ENCODE measurements around the gene LPAR6. TPM values are rescaled to one million over a fixed set of nuclear protein-coding genes. Genes with fewer than 3 reads are reported as not detected.

The LPAR6 gene
- total and polyA plus RNA-seq, 2 of the 13 experiments (the other 11 are each of a cell fraction or from before 2014, with no cell fraction given), result 24.4 to 149 TPM

GRCh38 chr13:48397744-48398143, 15.2 kb downstream of the LPAR6 start (continued):
- TF ChIP-seq ZKSCAN1 (IDR thresholded peaks at IDR 0.05; ENCODE audit: low read length), result no peak
- TF ChIP-seq STAT5B (CRISPR knock-in tag; IDR thresholded peaks at IDR 0.05), result no peak
- no peak for TF ChIP-seq HMG20B (CRISPR knock-in tag; conservative IDR thresholded peaks at IDR 0.05)
- 0 out of 2 replicates have a peak, but pooled peaks have one; percentile 51 for TF ChIP-seq ZNF205 (CRISPR knock-in tag; IDR thresholded peaks at IDR 0.05)
- TF ChIP-seq HOXD1 (CRISPR knock-in tag; IDR thresholded peaks at IDR 0.05), result no peak
- peak; percentile 65 for TF ChIP-seq ISL2 (CRISPR knock-in tag; IDR thresholded peaks at IDR 0.05)
- TF ChIP-seq ARHGAP35 (CRISPR knock-in tag; IDR thresholded peaks at IDR 0.05; ENCODE audit: borderline replicate concordance), result no peak
- no peak for TF ChIP-seq ZNF253 (CRISPR knock-in tag; IDR thresholded peaks at IDR 0.05; ENCODE audit: borderline replicate concordance)
- TF ChIP-seq ATAD3A (CRISPR knock-in tag; IDR thresholded peaks at IDR 0.05), result no peak
- TF ChIP-seq, protein P1, sequence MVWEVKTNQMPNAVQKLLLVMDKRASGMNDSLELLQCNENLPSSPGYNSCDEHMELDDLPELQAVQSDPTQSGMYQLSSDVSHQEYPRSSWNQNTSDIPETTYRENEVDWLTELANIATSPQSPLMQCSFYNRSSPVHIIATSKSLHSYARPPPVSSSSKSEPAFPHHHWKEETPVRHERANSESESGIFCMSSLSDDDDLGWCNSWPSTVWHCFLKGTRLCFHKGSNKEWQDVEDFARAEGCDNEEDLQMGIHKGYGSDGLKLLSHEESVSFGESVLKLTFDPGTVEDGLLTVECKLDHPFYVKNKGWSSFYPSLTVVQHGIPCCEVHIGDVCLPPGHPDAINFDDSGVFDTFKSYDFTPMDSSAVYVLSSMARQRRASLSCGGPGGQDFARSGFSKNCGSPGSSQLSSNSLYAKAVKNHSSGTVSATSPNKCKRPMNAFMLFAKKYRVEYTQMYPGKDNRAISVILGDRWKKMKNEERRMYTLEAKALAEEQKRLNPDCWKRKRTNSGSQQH (CRISPR knock-in tag; IDR thresholded peaks at IDR 0.05; ENCODE audit: low read depth), result no peak
- TF ChIP-seq ZNF841 (CRISPR knock-in tag; IDR thresholded peaks at IDR 0.05; ENCODE audit: borderline replicate concordance), result no peak
- TF ChIP-seq FOXA3 (CRISPR knock-in tag; IDR thresholded peaks at IDR 0.05), result peak; percentile 47; the same call in 1 of the 2 replicates
- TF ChIP-seq KDM3A (CRISPR knock-in tag; IDR thresholded peaks at IDR 0.05; ENCODE audit: low read depth), result no peak
- TF ChIP-seq CENPX (CRISPR knock-in tag; IDR thresholded peaks at IDR 0.05), result no peak
- TF ChIP-seq ZNF609 (CRISPR knock-in tag; IDR thresholded peaks at IDR 0.05; ENCODE audit: borderline replicate concordance), result no peak
- TF ChIP-seq ZNF33A (CRISPR knock-in tag; IDR thresholded peaks at IDR 0.05; ENCODE audit: borderline replicate concordance), result no peak
- TF ChIP-seq, protein P2, sequence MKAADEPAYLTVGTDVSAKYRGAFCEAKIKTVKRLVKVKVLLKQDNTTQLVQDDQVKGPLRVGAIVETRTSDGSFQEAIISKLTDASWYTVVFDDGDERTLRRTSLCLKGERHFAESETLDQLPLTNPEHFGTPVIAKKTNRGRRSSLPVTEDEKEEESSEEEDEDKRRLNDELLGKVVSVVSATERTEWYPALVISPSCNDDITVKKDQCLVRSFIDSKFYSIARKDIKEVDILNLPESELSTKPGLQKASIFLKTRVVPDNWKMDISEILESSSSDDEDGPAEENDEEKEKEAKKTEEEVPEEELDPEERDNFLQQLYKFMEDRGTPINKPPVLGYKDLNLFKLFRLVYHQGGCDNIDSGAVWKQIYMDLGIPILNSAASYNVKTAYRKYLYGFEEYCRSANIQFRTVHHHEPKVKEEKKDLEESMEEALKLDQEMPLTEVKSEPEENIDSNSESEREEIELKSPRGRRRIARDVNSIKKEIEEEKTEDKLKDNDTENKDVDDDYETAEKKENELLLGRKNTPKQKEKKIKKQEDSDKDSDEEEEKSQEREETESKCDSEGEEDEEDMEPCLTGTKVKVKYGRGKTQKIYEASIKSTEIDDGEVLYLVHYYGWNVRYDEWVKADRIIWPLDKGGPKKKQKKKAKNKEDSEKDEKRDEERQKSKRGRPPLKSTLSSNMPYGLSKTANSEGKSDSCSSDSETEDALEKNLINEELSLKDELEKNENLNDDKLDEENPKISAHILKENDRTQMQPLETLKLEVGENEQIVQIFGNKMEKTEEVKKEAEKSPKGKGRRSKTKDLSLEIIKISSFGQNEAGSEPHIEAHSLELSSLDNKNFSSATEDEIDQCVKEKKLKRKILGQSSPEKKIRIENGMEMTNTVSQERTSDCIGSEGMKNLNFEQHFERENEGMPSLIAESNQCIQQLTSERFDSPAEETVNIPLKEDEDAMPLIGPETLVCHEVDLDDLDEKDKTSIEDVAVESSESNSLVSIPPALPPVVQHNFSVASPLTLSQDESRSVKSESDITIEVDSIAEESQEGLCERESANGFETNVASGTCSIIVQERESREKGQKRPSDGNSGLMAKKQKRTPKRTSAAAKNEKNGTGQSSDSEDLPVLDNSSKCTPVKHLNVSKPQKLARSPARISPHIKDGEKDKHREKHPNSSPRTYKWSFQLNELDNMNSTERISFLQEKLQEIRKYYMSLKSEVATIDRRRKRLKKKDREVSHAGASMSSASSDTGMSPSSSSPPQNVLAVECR (CRISPR knock-in tag; IDR thresholded peaks at IDR 0.05; ENCODE audit: borderline replicate concordance), result no peak

Data from HepG2 (cell line).